Neuronal stem cell (in vitro differentiated cells): Measurements from ENCODE around the gene STING1.

Experiments used
- DNase-seq: peaks from one replicate; pipeline ENCODE4 v3.0.0-alpha.2; 2013; ENCODE audit warnings: low spot score
- H2AFZ ChIP-seq: one replicate; pipeline ENCODE4 v1.6.1; 2013; ENCODE audit warnings: mild to moderate bottlenecking, low read length, inconsistent platforms
- H2AK5ac ChIP-seq: 2 replicates; pipeline ENCODE4 v1.6.1; 2013; ENCODE audit warnings: low read depth, mild to moderate bottlenecking, inconsistent platforms, low read length, moderate library complexity, mixed read lengths
- H2BK120ac ChIP-seq: 2 replicates; pipeline ENCODE4 v1.6.1; 2013; ENCODE audit warnings: low read depth, mild to moderate bottlenecking, inconsistent platforms, low read length, moderate library complexity, mixed read lengths
- H2BK12ac ChIP-seq: one replicate; pipeline ENCODE4 v1.6.1; 2013; ENCODE audit warnings: low read length, inconsistent platforms
- H2BK15ac ChIP-seq: 2 replicates; pipeline ENCODE4 v1.6.1; 2013; ENCODE audit warnings: mild to moderate bottlenecking, low read length, inconsistent platforms, mixed read lengths
- H2BK5ac ChIP-seq: one replicate; pipeline ENCODE4 v1.6.1; 2013; ENCODE audit warnings: inconsistent platforms, mild to moderate bottlenecking, low read length, moderate library complexity
- H3K14ac ChIP-seq: one replicate; pipeline ENCODE4 v1.6.1; 2013; ENCODE audit warnings: low read length, inconsistent platforms
- H3K18ac ChIP-seq: 2 replicates; pipeline ENCODE4 v1.6.1; 2013; ENCODE audit warnings: low read length, inconsistent platforms
- H3K23ac ChIP-seq: 2 replicates; pipeline ENCODE4 v1.6.1; 2013; ENCODE audit warnings: low read depth, mild to moderate bottlenecking, mixed read lengths, low read length, inconsistent platforms; ENCODE audit not compliant: poor library complexity
- H3K27ac ChIP-seq: replicated peaks from 3 replicates; pipeline ENCODE4 v1.5.1; 2013; ENCODE audit warnings: low read length, inconsistent platforms
- H3K27me3 ChIP-seq, 3 experiments: 2 replicates each; pipeline ENCODE4 v1.6.1; 2013; ENCODE audit warnings: low read length in 3 of 3, mild to moderate bottlenecking in 2 of 3, inconsistent platforms in 1 of 3, low read depth in 1 of 3, mixed read lengths in 1 of 3, moderate library complexity in 1 of 3; ENCODE audit not compliant: control insufficient read depth in 3 of 3, insufficient read depth in 3 of 3
- H3K36me3 ChIP-seq, 2 donors: replicated peaks in 1 of 2; 2 replicates each; pipeline ENCODE4 v1.6.1; 2013; ENCODE audit warnings: low read length in 2 of 2; ENCODE audit not compliant: control insufficient read depth in 2 of 2, insufficient read depth in 2 of 2
- H3K4ac ChIP-seq: 2 replicates; pipeline ENCODE4 v1.6.1; 2013; ENCODE audit warnings: inconsistent platforms, mild to moderate bottlenecking, low read length, moderate library complexity
- H3K4me1 ChIP-seq, 2 donors: 1 replicate in 1 of 2; 2 replicates in 1 of 2; pipeline ENCODE4 v1.6.1; 2013; ENCODE audit warnings: low read length in 2 of 2, low read depth in 1 of 2; ENCODE audit not compliant: control insufficient read depth in 2 of 2, insufficient read depth in 1 of 2
- H3K4me2 ChIP-seq: one replicate; pipeline ENCODE4 v1.6.1; 2013; ENCODE audit warnings: mild to moderate bottlenecking, low read length, inconsistent platforms; ENCODE audit not compliant: insufficient read depth, poor library complexity, severe bottlenecking
- H3K4me3 ChIP-seq, 2 donors: 2 replicates each; pipeline ENCODE4 v1.5.1; 2013; ENCODE audit warnings: low read length in 2 of 2, mild to moderate bottlenecking in 2 of 2, inconsistent platforms in 1 of 2, moderate library complexity in 1 of 2
- H3K79me1 ChIP-seq: one replicate; pipeline ENCODE4 v1.6.1; 2013; ENCODE audit warnings: low read depth, mild to moderate bottlenecking, inconsistent platforms, low read length, moderate library complexity
- H3K9ac ChIP-seq: one replicate; pipeline ENCODE4 v1.6.1; 2013; ENCODE audit warnings: mild to moderate bottlenecking, low read depth, low read length, inconsistent platforms; ENCODE audit not compliant: poor library complexity
- H3K9me3 ChIP-seq, 2 donors: replicated peaks in 1 of 2; 2 replicates each; pipeline versions ENCODE3 to v1.6.1; 2013; ENCODE audit warnings: low read length in 2 of 2, mild to moderate bottlenecking in 2 of 2, inconsistent platforms in 1 of 2, low read depth in 1 of 2, mixed read lengths in 1 of 2, moderate library complexity in 1 of 2; ENCODE audit not compliant: control insufficient read depth in 2 of 2, insufficient read depth in 1 of 2
- H4K8ac ChIP-seq: one replicate; pipeline ENCODE4 v1.6.1; 2013; ENCODE audit warnings: low read depth, mild to moderate bottlenecking, inconsistent platforms, low read length, moderate library complexity
- H4K91ac ChIP-seq: one replicate; pipeline ENCODE4 v1.6.1; 2013; ENCODE audit warnings: low read length, low read depth, mild to moderate bottlenecking, inconsistent platforms; ENCODE audit not compliant: poor library complexity
- WGBS, 2 donors: extraction: QIAGEN DNeasy Blood & Tissue Kit; methylation state at CpG; one replicate each; pipeline ENCODE4 v1.1.7; 2013; ENCODE audit warnings: missing lambda C conversion rate in 2 of 2, mixed read lengths in 1 of 2; ENCODE audit not compliant: insufficient read length in 2 of 2, insufficient replicate concordance in 1 of 2; ENCODE audit errors: extremely low coverage in 2 of 2; 5-methylcytosine and 5-hydroxymethylcytosine counted together

STING1 gene

DNA sequence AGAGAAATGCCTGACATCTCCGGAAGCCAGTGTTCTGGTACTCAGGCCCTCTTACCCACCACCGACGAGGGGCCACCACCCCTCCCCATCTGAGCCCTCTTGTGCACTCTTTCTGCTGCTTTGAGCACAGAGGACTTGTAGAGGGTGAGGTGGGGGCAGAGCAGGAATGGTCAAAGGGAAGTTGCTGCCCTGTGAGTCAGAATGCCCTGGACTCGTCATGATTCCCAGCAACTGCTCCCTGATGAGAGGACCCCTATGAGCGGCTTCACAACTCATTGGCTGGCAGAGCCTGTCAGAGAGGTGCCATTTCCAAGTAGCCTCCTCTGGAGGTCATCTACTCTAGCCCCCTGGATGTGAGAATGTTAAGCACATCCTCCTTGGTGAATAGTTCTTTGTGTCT lies 20.9 kb downstream of the STING1 start:
- Histone ChIP-seq H2BK12ac (no peak overlapping the region), H4K91ac (no peak overlapping the region), H3K36me3 (no peaks in the 10 kb centered on the region), H2BK5ac (no peak overlapping the region), H3K18ac (peak overlapping the region; percentile 45), H2BK120ac (no peak overlapping the region), H3K4ac (no peak overlapping the region), H3K14ac (no peak overlapping the region), H4K8ac (no peak overlapping the region), H3K4me2 (no peak overlapping the region), H2BK15ac (no peak overlapping the region), H2AFZ (peak overlapping the region; percentile 78), H3K27me3 (peaks cover 0 to 4% (median 0%) of the 10 kb centered on the region in 3 experiments), H3K4me1 (peaks cover 4 to 5% of the 10 kb centered on the region in 2 donors), H2AK5ac (no peak overlapping the region), H3K23ac (no peak overlapping the region), H3K4me3 (no peak overlapping the region), H3K79me1 (no peaks in the 10 kb centered on the region), H3K9me3 (no peaks in the 10 kb centered on the region), H3K27ac (no peak overlapping the region), H3K9ac (no peak overlapping the region)
- no peak for DNase-seq
- no CpG with 5 or more reads among the region's 5 CpGs for WGBS, 2 donors

DNA sequence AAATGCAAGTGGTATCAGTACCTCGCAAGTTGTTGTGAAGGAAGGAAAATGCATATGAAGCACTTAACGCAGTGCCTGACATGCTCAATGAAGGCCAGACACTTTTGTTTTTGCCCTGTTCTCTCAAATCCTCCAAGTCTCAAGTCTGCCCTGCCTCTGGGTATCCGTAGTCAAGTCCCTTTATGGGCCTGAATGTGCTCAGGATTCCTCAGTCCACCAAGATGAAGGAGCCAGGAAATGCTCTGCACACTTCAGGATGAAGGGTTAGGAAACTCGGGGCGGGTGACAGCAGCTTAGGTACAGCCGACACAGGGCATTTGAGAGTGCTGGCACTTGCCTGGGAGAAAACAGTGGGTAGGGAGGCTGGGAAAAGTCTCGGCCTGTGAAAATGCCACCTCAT lies 21.4 kb downstream of the STING1 start:
- H3K36me3 ChIP-seq, result no peaks in the 10 kb centered on the region
- H4K91ac ChIP-seq, result no peak overlapping the region
- no peak overlapping the region for H3K4me2 ChIP-seq
- no peak overlapping the region for H3K23ac ChIP-seq
- H3K27me3 ChIP-seq, result peaks cover 0 to 4% (median 0%) of the 10 kb centered on the region in 3 experiments
- H2BK15ac ChIP-seq, result no peak overlapping the region
- H3K4me3 ChIP-seq, result no peak overlapping the region
- H2BK120ac ChIP-seq, result no peak overlapping the region
- no peak overlapping the region for H3K27ac ChIP-seq
- H3K4ac ChIP-seq, result no peak overlapping the region
- no CpG with 5 or more reads among the region's 7 CpGs for WGBS, 2 donors
- H3K9ac ChIP-seq, result no peak overlapping the region
- peaks cover 4 to 5% of the 10 kb centered on the region in 2 donors for H3K4me1 ChIP-seq
- H2BK5ac ChIP-seq, result no peak overlapping the region
- H3K14ac ChIP-seq, result no peak overlapping the region
- no peak overlapping the region for H2BK12ac ChIP-seq
- no peaks in the 10 kb centered on the region for H3K9me3 ChIP-seq
- H2AFZ ChIP-seq, result peak overlapping the region; percentile 30
- no peak overlapping the region for H2AK5ac ChIP-seq
- H3K79me1 ChIP-seq, result no peaks in the 10 kb centered on the region
- H3K18ac ChIP-seq, result no peak overlapping the region
- no peak for DNase-seq
- no peak overlapping the region for H4K8ac ChIP-seq

DNA sequence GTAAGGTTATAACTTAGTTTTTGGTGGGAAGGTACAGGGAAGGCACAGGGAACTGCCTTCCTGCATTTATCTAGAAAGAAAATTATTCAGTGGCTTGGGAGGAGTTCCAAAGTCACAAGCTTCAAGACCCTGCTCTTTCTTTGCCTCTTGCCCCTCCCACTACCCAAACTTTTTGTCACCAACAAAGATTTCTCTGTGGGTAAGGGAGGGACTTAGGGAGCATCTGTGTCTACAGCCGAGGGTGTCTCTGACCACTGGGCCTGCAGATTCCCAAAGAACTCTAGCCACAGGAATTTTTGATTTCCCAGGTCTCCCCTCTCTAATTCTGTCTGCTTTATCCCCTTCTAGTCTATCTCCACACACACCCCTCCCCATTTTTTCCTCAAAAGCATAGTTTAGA lies 22.1 kb downstream of the STING1 start:
- peaks cover 0 to 4% (median 0%) of the 10 kb centered on the region in 3 experiments for H3K27me3 ChIP-seq
- H2BK120ac ChIP-seq, result no peak overlapping the region
- H3K9ac ChIP-seq, result no peak overlapping the region
- no peak overlapping the region for H2AK5ac ChIP-seq
- no peak overlapping the region for H4K8ac ChIP-seq
- no peak overlapping the region for H2BK5ac ChIP-seq
- no peaks in the 10 kb centered on the region for H3K9me3 ChIP-seq
- H2BK12ac ChIP-seq, result no peak overlapping the region
- H2AFZ ChIP-seq, result no peak overlapping the region
- H3K79me1 ChIP-seq, result no peaks in the 10 kb centered on the region
- no peak overlapping the region for H3K4me3 ChIP-seq
- H3K18ac ChIP-seq, result no peak overlapping the region
- no peak overlapping the region for H3K23ac ChIP-seq
- no peak overlapping the region for H3K4me2 ChIP-seq
- no peaks in the 10 kb centered on the region for H3K36me3 ChIP-seq
- H3K27ac ChIP-seq, result no peak overlapping the region
- H4K91ac ChIP-seq, result no peak overlapping the region
- no peak for DNase-seq
- no peak overlapping the region for H2BK15ac ChIP-seq
- H3K4ac ChIP-seq, result no peak overlapping the region
- H3K14ac ChIP-seq, result no peak overlapping the region
- H3K4me1 ChIP-seq, result peaks cover 4 to 5% of the 10 kb centered on the region in 2 donors
- WGBS, 2 donors, result no CpG with 5 or more reads among the region's 1 CpG

DNA sequence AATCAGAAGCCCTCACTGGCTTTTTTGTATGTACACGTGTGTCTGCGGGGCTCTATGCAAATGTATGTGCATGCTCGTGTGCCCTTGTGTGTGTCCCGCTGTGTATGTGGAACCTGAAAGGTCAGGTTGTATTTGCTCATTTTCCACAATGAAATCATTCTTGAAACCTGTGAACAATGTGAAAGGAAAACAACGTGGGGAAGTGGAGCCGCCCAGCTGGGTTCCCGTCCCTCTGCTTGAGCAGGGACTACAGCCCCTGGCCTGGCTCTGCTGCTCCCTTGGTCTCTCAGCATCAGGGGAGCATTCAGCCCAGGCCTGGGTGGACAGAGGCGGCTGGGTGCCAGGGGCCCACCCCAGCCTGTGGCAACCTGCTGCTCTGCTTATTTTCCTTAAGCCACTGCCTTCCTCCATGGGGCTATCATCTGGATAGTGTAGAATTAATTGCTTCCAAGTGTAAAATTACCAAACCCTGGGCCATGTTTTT lies 23.1 kb downstream of the STING1 start:
- H3K9me3 ChIP-seq, result no peaks in the 10 kb centered on the region

More for the DNA sequence above, 23.1 kb downstream of the STING1 start:
- Histone ChIP-seq H3K4me3 (no peak overlapping the region), H3K4ac (no peak overlapping the region), H2AFZ (peak overlapping the region; percentile 40), H3K9ac (no peak overlapping the region), H2AK5ac (no peak overlapping the region), H2BK120ac (no peak overlapping the region), H2BK5ac (no peak overlapping the region), H3K36me3 (no peaks in the 10 kb centered on the region), H4K8ac (no peak overlapping the region), H3K14ac (no peak overlapping the region), H3K27me3 (peaks cover 0 to 4% (median 0%) of the 10 kb centered on the region in 3 experiments), H2BK12ac (no peak overlapping the region), H3K27ac (no peak overlapping the region), H3K4me1 (peaks cover 4 to 5% of the 10 kb centered on the region in 2 donors), H3K23ac (no peak overlapping the region), H3K4me2 (no peak overlapping the region), H3K18ac (no peak overlapping the region), H2BK15ac (no peak overlapping the region), H3K79me1 (no peaks in the 10 kb centered on the region), H4K91ac (no peak overlapping the region)
- no peak for DNase-seq
- WGBS, 2 donors, result no CpG with 5 or more reads among the region's 8 CpGs
